GM19397 (cell line): ENCODE data around the gene CEACAM16.

ENCODE experiments used
- ATAC-seq: cut with Tn5 transposase; IDR thresholded peaks from one replicate; pipeline ENCODE4 v1.9.1; 2021; ENCODE audit warnings: mild to moderate bottlenecking, moderate library complexity; ENCODE audit not compliant: unreplicated experiment

The CEACAM16 gene

DNA sequence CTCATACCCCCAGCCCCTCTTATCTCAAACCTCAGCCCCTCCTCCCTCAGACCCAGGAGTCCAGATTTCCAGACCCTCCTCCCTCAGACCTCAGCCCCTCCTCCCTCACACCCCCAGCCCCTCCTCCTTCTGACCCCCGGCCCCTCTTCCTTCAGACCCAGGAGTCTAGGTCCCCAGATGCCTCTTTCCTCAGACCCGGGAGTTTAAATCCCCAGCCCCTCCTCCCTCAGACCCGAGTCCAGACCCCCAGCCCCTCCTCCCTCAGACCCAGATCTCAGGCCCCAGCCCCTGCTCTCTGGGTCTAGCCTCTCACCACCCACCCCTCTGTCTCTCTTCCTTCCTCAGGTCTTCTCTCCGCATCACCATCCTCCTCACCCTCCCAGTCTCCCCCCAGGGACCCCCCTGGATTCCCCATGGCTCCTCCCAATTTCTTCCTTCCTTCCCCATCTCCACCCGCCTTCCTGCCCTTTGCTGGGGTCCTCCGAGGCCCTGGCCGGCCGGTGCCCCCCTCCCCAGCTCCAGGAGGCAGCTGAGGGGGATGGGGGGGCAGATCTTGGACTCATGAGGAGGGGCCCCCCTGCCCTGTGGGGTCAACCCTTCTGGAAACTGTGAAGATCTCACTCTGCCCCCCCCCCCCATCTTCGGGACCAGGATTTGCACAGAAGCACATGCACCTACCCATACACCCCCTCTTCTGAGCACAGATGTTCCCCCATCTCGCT is 60.3 kb downstream of the CEACAM16 start:
- no peak for ATAC-seq
